ENCODE measurements around the gene KCNB1.
"Not testable (repeated sequence)": the region's sequence is repeated elsewhere in the genome, so short reads cannot be mapped to it uniquely, and the experiment has no call there.

Gene KCNB1

GRCh38 chr20:49415005-49415667, 67.3 kb downstream of the KCNB1 start:
- Histone ChIP-seq H3K27me3 (ENCODE audit: control insufficient read depth, insufficient read depth, low read length) (no peaks in the 10 kb centered on the region), H3K9ac (ENCODE audit: low read depth, low read length) (no peak overlapping the region), H3K4me3 (ENCODE audit: low read depth, low read length) (no peak overlapping the region), H3K36me3 (ENCODE audit: control insufficient read depth, insufficient read depth, low read length) (no peaks in the 10 kb centered on the region), H3K4me1 (ENCODE audit: control insufficient read depth, insufficient read depth, low read length) (no peaks in the 10 kb centered on the region), H3K9me3 (ENCODE audit: control insufficient read depth, insufficient read depth, low read length) (no peaks in the 10 kb centered on the region)

GRCh38 chr20:49413677-49414076, 68.8 kb downstream of the KCNB1 start:
- H3K27me3 ChIP-seq (ENCODE audit: control insufficient read depth, insufficient read depth, low read length): no peaks in the 10 kb centered on the region

GRCh38 chr20:49412953-49413352, 69.5 kb downstream of the KCNB1 start:
- no peak overlapping the region for H3K9ac ChIP-seq (ENCODE audit: low read depth, low read length)
- H3K36me3 ChIP-seq (ENCODE audit: control insufficient read depth, insufficient read depth, low read length): no peaks in the 10 kb centered on the region

More at GRCh38 chr20:49413677-49414076, 68.8 kb downstream of the KCNB1 start:
- no peaks in the 10 kb centered on the region for H3K4me1 ChIP-seq (ENCODE audit: control insufficient read depth, insufficient read depth, low read length)
- H3K9ac ChIP-seq (ENCODE audit: low read depth, low read length): no peak overlapping the region
- no peaks in the 10 kb centered on the region for H3K9me3 ChIP-seq (ENCODE audit: control insufficient read depth, insufficient read depth, low read length)
- H3K36me3 ChIP-seq (ENCODE audit: control insufficient read depth, insufficient read depth, low read length): no peaks in the 10 kb centered on the region
- no peak overlapping the region for H3K4me3 ChIP-seq (ENCODE audit: low read depth, low read length)

GRCh38 chr20:49412254-49412653, 70.2 kb downstream of the KCNB1 start:
- Histone ChIP-seq H3K9ac (ENCODE audit: low read depth, low read length) (no peak overlapping the region), H3K9me3 (ENCODE audit: control insufficient read depth, insufficient read depth, low read length) (no peaks in the 10 kb centered on the region), H3K36me3 (ENCODE audit: control insufficient read depth, insufficient read depth, low read length) (no peaks in the 10 kb centered on the region), H3K27me3 (ENCODE audit: control insufficient read depth, insufficient read depth, low read length) (no peaks in the 10 kb centered on the region), H3K4me1 (ENCODE audit: control insufficient read depth, insufficient read depth, low read length) (no peaks in the 10 kb centered on the region), H3K4me3 (ENCODE audit: low read depth, low read length) (no peak overlapping the region)

More at GRCh38 chr20:49412953-49413352, 69.5 kb downstream of the KCNB1 start:
- no peaks in the 10 kb centered on the region for H3K27me3 ChIP-seq (ENCODE audit: control insufficient read depth, insufficient read depth, low read length)
- H3K9me3 ChIP-seq (ENCODE audit: control insufficient read depth, insufficient read depth, low read length): no peaks in the 10 kb centered on the region
- no peaks in the 10 kb centered on the region for H3K4me1 ChIP-seq (ENCODE audit: control insufficient read depth, insufficient read depth, low read length)
- H3K4me3 ChIP-seq (ENCODE audit: low read depth, low read length): no peak overlapping the region

GRCh38 chr20:49411221-49411925, 71.1 kb downstream of the KCNB1 start:
- Histone ChIP-seq H3K4me1 (ENCODE audit: control insufficient read depth, insufficient read depth, low read length) (no peaks in the 10 kb centered on the region), H3K4me3 (ENCODE audit: low read depth, low read length) (no peak overlapping the region), H3K9ac (ENCODE audit: low read depth, low read length) (no peak overlapping the region), H3K9me3 (ENCODE audit: control insufficient read depth, insufficient read depth, low read length) (no peaks in the 10 kb centered on the region), H3K27me3 (ENCODE audit: control insufficient read depth, insufficient read depth, low read length) (no peaks in the 10 kb centered on the region), H3K36me3 (ENCODE audit: control insufficient read depth, insufficient read depth, low read length) (no peaks in the 10 kb centered on the region)

GRCh38 chr20:49409975-49410621, 72.4 kb downstream of the KCNB1 start:
- H3K4me1 ChIP-seq (ENCODE audit: control insufficient read depth, insufficient read depth, low read length); H3K9me3 ChIP-seq (ENCODE audit: control insufficient read depth, insufficient read depth, low read length); H3K4me3 ChIP-seq (ENCODE audit: low read depth, low read length); H3K36me3 ChIP-seq (ENCODE audit: control insufficient read depth, insufficient read depth, low read length); H3K9ac ChIP-seq (ENCODE audit: low read depth, low read length); H3K27me3 ChIP-seq (ENCODE audit: control insufficient read depth, insufficient read depth, low read length): not testable (repeated sequence)

GRCh38 chr20:49409302-49409974, 73.0 kb downstream of the KCNB1 start:
- Histone ChIP-seq H3K27me3 (ENCODE audit: control insufficient read depth, insufficient read depth, low read length) (no peaks in the 10 kb centered on the region), H3K36me3 (ENCODE audit: control insufficient read depth, insufficient read depth, low read length) (no peaks in the 10 kb centered on the region), H3K4me1 (ENCODE audit: control insufficient read depth, insufficient read depth, low read length) (no peaks in the 10 kb centered on the region), H3K4me3 (ENCODE audit: low read depth, low read length) (no peak overlapping the region), H3K9me3 (ENCODE audit: control insufficient read depth, insufficient read depth, low read length) (no peaks in the 10 kb centered on the region), H3K9ac (ENCODE audit: low read depth, low read length) (no peak overlapping the region)

- no peaks in the 10 kb centered on the region for H3K27me3 ChIP-seq (ENCODE audit: control insufficient read depth, insufficient read depth, low read length)
Measured at GRCh38 chr20:49408509-49409104, 73.9 kb downstream of the KCNB1 start.

GRCh38 chr20:49406666-49407065, 75.8 kb downstream of the KCNB1 start:
- H3K27me3 ChIP-seq (ENCODE audit: control insufficient read depth, insufficient read depth, low read length): no peaks in the 10 kb centered on the region

More at GRCh38 chr20:49408509-49409104, 73.9 kb downstream of the KCNB1 start:
- no peaks in the 10 kb centered on the region for H3K9me3 ChIP-seq (ENCODE audit: control insufficient read depth, insufficient read depth, low read length)
- H3K4me3 ChIP-seq (ENCODE audit: low read depth, low read length): no peak overlapping the region
- H3K36me3 ChIP-seq (ENCODE audit: control insufficient read depth, insufficient read depth, low read length): no peaks in the 10 kb centered on the region
- no peaks in the 10 kb centered on the region for H3K4me1 ChIP-seq (ENCODE audit: control insufficient read depth, insufficient read depth, low read length)
- no peak overlapping the region for H3K9ac ChIP-seq (ENCODE audit: low read depth, low read length)

GRCh38 chr20:49405696-49406095, 76.8 kb downstream of the KCNB1 start:
- H3K4me1 ChIP-seq (ENCODE audit: control insufficient read depth, insufficient read depth, low read length): no peaks in the 10 kb centered on the region
- H3K9me3 ChIP-seq (ENCODE audit: control insufficient read depth, insufficient read depth, low read length): peaks cover 4% of the 10 kb centered on the region
- no peaks in the 10 kb centered on the region for H3K27me3 ChIP-seq (ENCODE audit: control insufficient read depth, insufficient read depth, low read length)
- no peaks in the 10 kb centered on the region for H3K36me3 ChIP-seq (ENCODE audit: control insufficient read depth, insufficient read depth, low read length)
- no peak overlapping the region for H3K9ac ChIP-seq (ENCODE audit: low read depth, low read length)
- no peak overlapping the region for H3K4me3 ChIP-seq (ENCODE audit: low read depth, low read length)

More at GRCh38 chr20:49406666-49407065, 75.8 kb downstream of the KCNB1 start:
- peaks cover 4% of the 10 kb centered on the region for H3K9me3 ChIP-seq (ENCODE audit: control insufficient read depth, insufficient read depth, low read length)
- H3K9ac ChIP-seq (ENCODE audit: low read depth, low read length): no peak overlapping the region
- H3K36me3 ChIP-seq (ENCODE audit: control insufficient read depth, insufficient read depth, low read length): no peaks in the 10 kb centered on the region
- no peaks in the 10 kb centered on the region for H3K4me1 ChIP-seq (ENCODE audit: control insufficient read depth, insufficient read depth, low read length)
- no peak overlapping the region for H3K4me3 ChIP-seq (ENCODE audit: low read depth, low read length)

GRCh38 chr20:49405062-49405683, 77.3 kb downstream of the KCNB1 start:
- Histone ChIP-seq H3K4me1 (ENCODE audit: control insufficient read depth, insufficient read depth, low read length) (no peaks in the 10 kb centered on the region), H3K36me3 (ENCODE audit: control insufficient read depth, insufficient read depth, low read length) (no peaks in the 10 kb centered on the region), H3K4me3 (ENCODE audit: low read depth, low read length) (no peak overlapping the region), H3K9ac (ENCODE audit: low read depth, low read length) (no peak overlapping the region), H3K27me3 (ENCODE audit: control insufficient read depth, insufficient read depth, low read length) (no peaks in the 10 kb centered on the region), H3K9me3 (ENCODE audit: control insufficient read depth, insufficient read depth, low read length) (peaks cover 4% of the 10 kb centered on the region)

Measured in iPS-15b (cell line).